Omental fat pad (tissue), 4 donors: ENCODE results near the gene UBR4. TPM values are rescaled to one million over a fixed set of nuclear protein-coding genes. Genes with fewer than 3 reads are reported as not detected.
"Not testable (repeated sequence)": the region's sequence is repeated elsewhere in the genome, so short reads cannot be mapped to it uniquely, and the experiment has no call there.

Experiments used
- ATAC-seq: fragments of 150-250 bp; one replicate; pipeline ENCODE4 v1.9.1; 2016; ENCODE audit warnings: mild to moderate bottlenecking, moderate library complexity; ENCODE audit not compliant: low FRiP score
- DNase-seq: peaks from one replicate; pipeline ENCODE4 v3.0.0-alpha.2; 2019; ENCODE audit warnings: low spot score
- CTCF ChIP-seq, 3 donors: fragments of 450-650 bp; IDR thresholded peaks; one replicate each; pipeline ENCODE4 v1.5.1; 2016 to 2017; ENCODE audit warnings: antibody characterized with exemption in 3 of 3, mild to moderate bottlenecking in 3 of 3, moderate library complexity in 2 of 3
- total RNA-seq, 4 donors: library from RNA; depleted of rRNA; stranded (reverse); fragments of >200 nt; gene quantifications; one replicate each; pipeline ENCODE4 v1.1.0, GENCODE V29; 2016

The UBR4 gene
- total RNA-seq, 4 donors from 2014 or later = 125 to 164 (median 133) TPM

- DNase-seq (no peak), ATAC-seq (no peak)
- no peak for TF ChIP-seq CTCF (IDR thresholded peaks at IDR 0.05)
Measured at GRCh38 chr1:19189270-19189669, 20.8 kb downstream of the UBR4 start.

GRCh38 chr1:19187852-19188251 lies 22.2 kb downstream of the UBR4 start:
- DNase-seq (no peak), ATAC-seq (no peak)
- TF ChIP-seq CTCF (IDR thresholded peaks at IDR 0.05) = no peak

GRCh38 chr1:19186001-19186400 lies 24.1 kb downstream of the UBR4 start:
- DNase-seq = no peak
- no peak for ATAC-seq
- TF ChIP-seq CTCF (IDR thresholded peaks at IDR 0.05) = no peak

GRCh38 chr1:19182223-19182622 lies 27.8 kb downstream of the UBR4 start:
- no peak for ATAC-seq
- DNase-seq = no peak
- no peak for TF ChIP-seq CTCF (IDR thresholded peaks at IDR 0.05)

GRCh38 chr1:19180265-19180657 lies 29.8 kb downstream of the UBR4 start:
- ATAC-seq, DNase-seq: not testable (repeated sequence)

- ATAC-seq (no peak), DNase-seq (no peak)
- no peak for TF ChIP-seq CTCF (IDR thresholded peaks at IDR 0.05)
Measured at GRCh38 chr1:19179597-19180264, 30.3 kb downstream of the UBR4 start.

GRCh38 chr1:19178734-19179398 lies 31.2 kb downstream of the UBR4 start:
- ATAC-seq (no peak), DNase-seq (no peak)
- no peak for TF ChIP-seq CTCF (IDR thresholded peaks at IDR 0.05)
